HG03457 (cell line): ENCODE results near the gene SLC47A1.
"Not testable (repeated sequence)": the region's sequence is repeated elsewhere in the genome, so short reads cannot be mapped to it uniquely, and the experiment has no call there.

Experiments
- ATAC-seq: cut with Tn5 transposase; IDR thresholded peaks from one replicate; pipeline ENCODE4 v1.9.1; 2021; ENCODE audit warnings: moderate number of reproducible peaks; ENCODE audit not compliant: unreplicated experiment

SLC47A1 gene, protein sequence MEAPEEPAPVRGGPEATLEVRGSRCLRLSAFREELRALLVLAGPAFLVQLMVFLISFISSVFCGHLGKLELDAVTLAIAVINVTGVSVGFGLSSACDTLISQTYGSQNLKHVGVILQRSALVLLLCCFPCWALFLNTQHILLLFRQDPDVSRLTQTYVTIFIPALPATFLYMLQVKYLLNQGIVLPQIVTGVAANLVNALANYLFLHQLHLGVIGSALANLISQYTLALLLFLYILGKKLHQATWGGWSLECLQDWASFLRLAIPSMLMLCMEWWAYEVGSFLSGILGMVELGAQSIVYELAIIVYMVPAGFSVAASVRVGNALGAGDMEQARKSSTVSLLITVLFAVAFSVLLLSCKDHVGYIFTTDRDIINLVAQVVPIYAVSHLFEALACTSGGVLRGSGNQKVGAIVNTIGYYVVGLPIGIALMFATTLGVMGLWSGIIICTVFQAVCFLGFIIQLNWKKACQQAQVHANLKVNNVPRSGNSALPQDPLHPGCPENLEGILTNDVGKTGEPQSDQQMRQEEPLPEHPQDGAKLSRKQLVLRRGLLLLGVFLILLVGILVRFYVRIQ

DNA sequence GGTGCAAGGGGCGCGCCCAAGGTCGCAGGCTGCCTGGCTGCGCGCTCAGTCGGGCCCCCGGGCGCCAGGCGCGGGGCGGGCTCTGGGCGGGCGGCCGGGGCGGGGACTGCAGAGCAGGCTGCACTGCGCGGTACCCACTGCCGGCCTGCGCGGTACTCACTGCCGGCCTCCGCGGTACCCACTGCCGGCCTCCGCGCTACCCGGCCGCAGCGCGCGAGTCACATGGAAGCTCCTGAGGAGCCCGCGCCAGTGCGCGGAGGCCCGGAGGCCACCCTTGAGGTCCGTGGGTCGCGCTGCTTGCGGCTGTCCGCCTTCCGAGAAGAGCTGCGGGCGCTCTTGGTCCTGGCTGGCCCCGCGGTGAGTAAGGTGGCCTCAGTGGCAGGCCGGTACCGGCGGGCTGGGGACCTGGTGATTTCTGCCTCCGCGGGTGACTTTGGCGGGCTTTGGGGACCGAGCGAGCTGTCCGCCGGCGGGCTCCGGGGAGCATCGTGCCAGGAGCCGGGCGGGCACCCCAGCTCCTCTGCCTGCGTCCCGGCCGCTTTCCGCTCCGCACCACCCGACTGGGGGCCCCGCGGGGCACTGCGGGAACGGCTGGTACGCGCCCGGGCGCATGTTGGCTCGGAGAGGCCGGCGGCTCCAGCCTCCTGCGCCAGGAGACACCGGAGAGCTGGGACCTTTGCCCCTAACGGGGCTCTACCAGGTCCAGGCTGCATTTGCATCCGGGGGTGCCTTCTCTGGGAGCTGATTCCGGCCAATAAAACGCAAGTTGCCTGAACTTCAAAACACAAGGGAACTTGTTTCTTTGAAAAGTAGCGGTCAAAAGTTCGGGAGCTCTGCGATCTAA is at the start of gene SLC47A1:
Gene SLC47A1, plus strand, starts transcription at position 137 of the 844 bp plus-strand sequence. Its CDS starts 86 bp downstream, at position 223.
- ATAC-seq = no peak

DNA sequence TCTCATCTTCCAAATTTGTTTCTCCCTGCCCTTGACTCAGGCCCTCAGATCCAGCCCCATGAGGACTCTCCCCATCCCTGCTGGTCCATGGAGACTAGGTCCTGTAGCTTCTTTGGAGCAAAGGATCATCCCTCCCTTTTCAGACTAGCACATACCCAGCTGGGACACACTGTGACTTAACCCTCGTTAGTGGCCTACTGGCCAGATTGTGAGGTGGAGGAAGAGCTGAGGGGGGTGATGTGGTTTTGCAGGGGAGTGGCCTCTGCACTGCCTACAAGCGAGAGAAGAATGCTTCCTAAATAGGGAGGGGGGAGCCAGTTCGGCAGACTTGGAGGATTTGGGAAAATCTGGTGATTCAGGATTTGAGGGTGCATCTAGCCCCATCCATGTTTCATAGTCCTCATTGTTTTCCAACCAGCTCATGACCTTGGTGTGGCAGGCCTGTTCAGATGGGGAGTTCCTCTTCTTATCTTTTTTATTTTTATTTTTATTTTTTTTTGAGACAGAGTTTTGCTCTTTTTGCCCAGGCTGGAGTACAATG is 47.8 kb upstream of the SLC47A1 start:
- ATAC-seq = no peak

DNA sequence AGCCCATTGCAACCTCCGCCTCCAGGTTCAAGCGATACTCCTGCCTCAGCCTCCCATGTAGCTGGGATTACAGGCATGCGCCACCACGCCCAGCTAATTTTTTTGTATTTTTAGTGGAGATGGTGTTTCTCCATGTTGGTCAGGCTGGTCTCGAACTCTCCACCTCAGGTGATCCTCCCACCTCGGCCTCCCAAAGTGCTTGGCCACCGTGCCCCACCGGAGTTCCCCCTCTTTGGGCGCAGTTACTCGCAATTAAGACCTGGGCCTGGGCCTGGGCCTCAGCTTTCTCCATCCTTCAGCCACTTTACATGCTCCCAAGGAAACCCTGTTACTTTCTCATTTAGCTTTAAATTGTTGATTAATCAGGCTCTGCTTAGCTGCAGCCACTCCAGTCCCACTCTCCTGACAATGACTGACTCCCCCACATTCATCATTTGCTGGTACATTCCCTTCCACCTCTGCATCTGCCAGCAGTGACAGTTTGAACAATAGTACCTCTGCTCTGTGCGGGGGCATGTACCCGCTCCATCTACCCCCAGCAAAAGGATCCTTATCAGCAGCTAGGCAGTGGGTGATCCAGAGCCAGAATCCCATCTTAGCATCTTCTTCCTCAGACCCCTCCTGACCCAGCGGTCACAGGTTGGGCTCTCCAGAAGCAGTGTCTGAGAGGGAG is 47.2 kb upstream of the SLC47A1 start:
- no peak for ATAC-seq

DNA sequence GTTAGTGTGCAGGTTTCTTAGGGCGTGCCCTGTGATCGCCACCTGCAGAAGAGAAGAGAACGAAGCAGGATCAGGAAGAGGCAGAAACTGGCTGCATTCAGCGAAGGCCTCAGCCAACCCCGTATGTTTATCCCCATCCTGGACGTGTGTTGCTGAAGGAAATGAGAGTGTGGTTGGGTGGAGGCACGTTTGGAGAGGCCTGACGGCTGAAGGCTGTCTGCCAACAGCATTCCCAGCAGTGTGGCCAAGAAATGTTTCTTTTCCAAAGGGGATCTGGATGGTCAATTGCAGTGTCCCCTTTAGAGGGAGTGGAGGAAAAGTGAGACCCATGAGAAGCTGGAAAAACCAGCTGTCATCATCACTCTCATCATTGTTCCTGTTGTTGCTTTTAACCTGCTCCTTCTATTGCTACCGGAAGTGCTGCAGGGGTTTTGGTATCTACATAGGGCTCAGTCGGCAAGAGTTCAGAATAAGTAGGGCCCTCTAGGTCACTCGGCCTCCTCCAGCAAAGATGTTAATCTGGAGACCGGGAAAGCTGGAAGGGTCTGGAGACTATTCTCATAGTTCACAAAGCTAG is 46.5 kb upstream of the SLC47A1 start:
- no peak for ATAC-seq

DNA sequence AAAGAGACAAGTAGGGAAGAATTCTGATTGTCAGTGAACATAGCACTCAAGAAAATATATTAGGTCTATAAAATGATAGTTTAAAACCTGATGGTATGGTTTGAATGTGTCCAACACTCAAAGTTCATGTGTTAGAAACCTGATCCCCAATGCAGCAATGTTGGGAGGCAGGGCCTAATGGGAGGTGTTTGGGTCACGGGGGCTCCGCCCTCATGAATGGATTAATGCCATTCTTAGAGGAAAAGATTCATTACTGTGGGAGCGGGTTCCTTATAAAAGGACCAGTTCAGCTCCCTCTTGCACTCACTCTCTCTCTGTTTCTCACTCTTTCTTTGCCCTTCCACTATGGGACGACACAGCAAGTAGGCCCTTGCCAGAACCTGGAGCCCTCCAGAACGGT is 41.5 kb upstream of the SLC47A1 start:
- ATAC-seq = no peak

DNA sequence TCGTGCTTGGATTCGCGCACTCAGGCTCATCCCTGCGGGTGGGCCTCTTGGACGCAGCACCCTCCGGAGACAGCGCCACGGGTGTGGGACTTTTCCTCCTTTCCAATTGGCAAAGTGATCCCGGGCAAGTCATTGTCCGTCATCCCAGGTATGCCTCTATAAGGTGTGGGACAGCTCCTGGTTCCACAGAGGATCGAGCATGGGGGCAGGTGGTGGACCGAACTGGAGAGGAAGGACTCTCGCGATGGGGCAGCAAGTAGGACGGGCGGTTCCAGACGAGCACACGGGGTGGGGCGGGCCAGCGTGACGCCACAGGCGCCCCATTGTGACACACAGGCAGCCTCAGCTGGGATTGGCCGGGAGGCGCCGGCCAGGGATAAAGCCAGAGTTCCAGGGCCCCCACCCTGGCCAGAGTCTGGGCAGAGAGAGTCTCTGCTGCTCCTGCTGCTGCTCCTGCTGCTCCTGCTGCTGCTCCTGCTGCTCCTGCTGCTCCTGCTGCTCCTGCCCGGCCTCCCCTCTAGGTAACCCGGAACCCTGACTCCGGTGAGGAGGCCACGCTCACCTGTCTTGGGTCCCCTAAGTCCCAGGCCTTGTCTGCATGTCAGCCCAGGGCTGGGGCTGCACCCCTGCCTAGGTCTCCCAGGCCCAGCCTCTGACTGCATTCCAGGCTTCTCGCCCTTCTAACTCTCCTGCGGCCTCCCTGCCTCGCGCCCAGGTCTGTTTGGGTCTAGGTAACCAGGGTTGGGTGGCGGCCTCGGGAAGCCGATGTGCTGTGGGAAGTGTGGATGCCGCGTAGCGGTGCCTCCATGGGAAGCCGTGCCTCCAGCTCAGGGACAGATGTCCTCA is 38.5 kb upstream of the SLC47A1 start:
- no peak for ATAC-seq

DNA sequence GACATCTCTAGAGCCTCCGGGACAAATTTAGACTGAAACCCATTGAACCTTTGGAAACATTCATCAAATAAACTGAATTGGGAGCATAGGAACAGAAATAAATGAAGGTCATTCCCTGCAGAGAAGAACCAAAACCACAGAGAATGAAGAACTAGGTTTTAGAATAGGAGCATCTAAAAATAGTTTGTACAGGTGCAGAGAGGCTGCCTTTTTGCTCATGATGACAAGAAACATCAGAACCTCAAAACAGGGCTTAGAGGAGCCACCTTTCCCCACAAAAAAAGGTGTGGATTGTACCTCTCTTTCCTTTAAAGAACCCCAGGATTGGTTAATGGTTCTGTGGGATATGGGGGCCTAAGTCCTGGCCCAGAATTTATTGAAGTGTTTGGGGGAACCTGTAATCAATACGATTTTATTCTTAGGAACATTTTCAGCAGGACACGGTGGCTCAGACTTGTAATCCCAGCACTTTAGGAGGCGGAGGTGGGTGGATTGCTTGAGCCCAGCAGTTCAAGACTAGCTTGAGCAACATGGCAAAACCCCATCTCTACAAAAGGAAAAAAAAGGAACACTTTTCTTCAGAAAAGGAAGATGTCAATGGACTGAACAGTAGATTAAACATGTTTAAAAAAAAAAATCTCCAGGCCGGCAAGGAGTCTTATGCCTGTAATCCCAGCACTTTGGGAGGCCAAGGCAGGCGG is 37.7 kb upstream of the SLC47A1 start:
- ATAC-seq = no peak

DNA sequence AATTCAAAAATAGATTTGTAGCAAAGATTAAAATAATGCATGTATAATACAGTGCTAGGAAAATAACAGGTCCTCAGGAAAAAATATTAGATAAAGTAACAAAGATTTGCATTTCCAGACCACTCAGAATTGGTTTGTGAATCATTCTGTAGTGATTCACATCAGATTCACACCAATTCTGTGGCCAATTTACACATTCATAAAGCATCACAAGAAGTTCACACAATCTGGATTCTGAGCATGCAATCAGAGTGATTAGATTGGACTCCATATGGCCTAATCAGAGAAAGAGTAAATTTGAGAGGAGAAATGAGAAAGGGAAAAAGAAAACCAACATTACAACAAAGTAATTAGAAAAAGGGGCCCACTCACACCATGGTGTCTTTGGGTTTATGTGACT is 36.0 kb upstream of the SLC47A1 start:
- ATAC-seq = no peak

DNA sequence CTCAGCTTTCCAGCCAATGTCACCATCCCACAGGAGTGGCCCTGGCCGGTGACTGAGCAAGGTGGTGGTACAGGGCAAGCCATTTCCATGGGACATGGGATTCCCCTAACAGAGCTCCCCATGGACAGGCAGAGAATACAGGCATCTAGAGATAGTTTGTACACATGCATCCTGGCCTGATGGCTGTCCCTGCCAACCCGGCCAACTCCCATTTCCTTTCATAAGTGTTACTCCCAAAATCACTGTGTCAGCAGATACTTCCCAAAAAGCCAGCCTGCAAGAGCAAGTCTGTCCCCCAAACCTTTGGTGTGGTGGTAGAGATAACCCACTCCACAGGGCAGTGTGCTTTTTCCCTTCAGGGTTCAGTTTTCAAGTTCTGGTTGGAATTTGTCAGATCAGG is 32.4 kb upstream of the SLC47A1 start:
- no peak for ATAC-seq

DNA sequence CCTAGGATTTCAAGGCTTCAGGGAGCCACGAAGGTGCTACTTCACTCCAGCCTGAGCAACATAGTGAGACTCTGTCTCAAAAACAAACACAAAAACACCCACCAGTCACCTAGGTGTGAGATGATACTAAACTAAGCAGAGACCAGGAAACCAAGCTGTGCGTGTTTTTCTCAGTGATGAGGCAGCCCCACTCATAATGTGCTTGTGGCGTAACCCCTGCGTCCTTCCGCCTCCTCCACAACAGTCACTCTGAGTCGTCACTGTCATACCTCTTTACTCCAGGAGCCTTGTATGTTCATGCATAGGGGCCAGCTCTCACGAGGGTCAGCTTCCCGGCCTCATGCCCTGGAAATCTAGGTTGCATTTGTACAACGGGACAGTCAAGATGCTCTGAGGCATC is 31.1 kb upstream of the SLC47A1 start:
- no peak for ATAC-seq

DNA sequence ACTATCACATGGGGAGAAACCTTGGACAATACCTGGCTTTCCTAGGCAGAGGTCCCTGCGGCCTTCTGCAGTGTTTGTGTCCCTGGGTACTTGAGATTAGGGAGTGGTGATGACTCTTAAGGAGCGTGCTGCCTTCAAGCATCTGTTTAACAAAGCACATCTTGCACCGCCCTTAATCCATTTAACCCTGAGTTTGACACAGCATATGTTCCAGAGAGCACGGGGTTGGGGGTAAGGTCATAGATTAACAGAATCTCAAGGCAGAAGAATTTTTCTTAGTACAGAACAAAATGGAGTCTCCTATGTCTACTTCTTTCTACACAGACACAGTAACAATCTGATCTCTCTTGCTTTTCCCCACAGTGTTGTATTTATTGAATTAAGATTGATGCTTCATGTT is 28.1 kb upstream of the SLC47A1 start:
- not testable (repeated sequence) for ATAC-seq

DNA sequence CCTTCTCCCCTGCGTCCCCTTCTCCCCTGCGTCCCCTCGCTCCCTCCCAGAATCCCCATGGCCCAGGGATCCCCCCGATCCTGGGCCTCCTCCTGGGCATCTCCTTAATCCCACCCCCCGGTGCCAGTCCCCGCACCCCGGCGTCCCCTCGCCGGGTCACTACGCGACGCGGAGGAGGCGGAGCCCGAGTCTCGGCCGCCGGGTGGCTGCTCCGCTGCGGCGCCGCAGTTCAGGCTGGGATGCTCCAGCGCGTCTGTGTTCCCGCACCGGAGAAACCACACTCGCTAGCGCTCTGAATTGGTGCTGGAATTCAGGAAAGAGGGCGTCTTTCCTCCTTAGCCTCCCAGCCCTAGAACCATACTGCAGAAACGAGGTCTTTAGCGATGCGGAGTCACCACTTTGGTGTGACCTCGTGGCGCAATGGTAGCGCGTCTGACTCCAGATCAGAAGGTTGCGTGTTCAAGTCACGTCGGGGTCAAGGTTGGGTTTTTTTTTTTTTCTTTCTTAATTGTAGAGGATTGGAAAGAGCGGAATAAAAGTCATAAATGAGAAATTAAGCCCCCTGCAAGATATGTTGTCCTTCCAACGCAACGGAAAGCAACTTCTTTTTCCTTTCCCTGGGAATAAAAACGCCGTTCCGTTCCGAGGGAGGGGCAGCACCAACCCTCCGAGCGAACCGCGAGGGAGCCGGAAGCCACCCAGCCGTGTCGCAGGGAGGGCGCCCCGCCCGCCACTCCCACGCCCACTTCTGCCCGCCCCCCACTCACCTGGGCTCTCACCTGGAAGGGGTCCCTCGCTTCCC is 25.7 kb upstream of the SLC47A1 start:
- no peak for ATAC-seq

DNA sequence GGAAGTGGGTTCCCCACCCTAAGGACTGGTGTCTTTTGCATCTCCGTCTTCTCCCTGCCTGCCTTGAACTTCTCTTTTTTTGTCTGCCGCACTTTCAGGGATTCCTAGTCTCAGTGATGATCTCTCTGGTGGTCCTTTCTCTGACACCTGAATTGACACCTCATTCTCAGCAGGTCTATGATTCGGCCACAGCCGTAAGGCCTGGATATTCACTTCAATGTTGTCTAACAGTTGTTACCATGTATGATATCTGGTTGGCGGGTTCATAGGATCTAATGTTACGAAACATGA is 25.1 kb upstream of the SLC47A1 start:
- no peak for ATAC-seq

DNA sequence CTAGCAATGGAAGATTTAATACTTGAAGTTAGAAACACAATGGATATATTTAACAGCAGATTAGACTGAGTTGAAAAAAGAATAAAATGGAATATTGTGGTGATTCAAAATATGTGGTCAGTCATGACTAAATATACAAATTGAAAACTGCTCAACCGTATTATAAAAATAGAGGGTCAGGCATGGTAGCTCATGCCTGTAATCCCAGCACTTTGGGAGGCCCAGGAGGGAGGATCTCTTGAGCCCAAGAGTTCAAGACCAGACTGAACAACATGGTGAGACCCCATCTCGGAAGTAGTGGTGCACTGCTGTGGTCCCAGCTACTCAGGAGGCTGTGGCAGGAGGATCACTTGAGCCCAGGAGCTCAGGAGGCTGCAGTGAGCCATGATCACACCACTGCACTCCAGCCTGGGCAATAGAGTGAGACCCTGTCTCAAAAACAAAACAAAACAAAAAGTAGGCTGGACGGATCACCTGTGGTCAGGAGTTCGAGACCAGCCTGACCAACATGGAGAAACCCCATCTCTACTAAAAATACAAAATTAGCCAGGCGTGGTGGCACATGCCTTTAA is 24.3 kb upstream of the SLC47A1 start:
- not testable (repeated sequence) for ATAC-seq

DNA sequence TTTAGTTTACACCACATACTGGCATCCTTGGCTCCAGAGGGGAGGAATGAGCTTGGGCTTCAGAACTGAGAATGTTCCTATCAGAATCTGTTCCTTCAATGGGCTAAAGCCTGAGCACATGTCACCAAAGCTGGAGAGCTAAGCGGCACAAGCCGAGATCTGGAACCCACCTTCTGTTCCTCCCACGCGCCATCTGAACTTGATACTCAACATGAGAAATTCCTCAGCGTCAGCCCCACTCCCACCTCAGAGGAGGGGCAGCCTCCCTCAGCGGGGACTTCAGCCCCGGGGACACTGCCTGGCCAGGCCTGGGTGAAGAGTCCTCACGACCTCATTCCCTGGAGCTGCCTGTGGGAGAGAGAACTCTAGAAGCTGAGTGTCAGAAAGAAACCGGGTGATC is 22.8 kb upstream of the SLC47A1 start:
- no peak for ATAC-seq

DNA sequence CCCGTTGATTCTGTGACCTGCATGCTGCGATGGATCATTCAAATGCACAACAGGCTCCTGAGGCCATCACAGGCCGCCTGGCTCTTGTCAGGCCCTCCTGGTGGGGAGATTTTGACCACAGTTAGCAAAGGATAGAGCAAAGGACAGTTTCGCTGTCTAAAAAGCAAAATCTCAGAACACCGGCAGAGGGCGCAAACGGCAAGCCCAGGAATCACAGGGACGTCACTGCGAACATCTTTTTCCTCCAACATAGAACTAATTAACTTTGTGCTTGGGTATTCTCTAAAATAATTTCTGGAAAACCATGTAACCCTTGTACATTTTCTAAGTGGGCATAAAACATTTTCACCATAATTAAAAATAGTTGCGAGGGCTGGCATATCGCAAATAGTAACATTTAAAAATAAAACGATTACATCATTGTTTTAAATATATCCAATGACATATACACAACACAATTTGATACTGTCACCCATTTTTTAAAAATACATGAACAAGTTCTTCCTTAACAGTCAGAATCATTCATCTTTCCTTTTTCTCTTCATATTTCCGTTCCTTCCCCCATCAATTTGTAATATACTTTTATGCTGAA is 19.7 kb upstream of the SLC47A1 start:
- ATAC-seq = no peak

DNA sequence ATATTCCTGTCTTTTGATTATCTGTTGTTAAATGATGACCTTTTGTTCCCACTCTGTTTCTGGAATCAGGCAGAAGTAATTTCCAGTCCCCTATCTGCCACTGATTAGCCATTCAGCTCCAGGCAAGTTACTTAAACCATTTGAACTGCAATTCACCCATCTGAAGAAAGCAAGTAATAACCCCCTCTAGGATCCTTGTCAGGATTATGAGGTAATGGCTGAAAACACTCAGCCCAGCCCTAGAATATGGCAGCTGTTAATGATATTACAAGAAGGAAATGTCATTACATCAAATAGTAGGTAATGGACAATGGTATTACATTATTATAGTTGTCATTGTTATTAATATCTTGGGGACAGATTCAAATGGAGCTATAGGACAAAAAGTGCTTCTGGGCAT is 16.0 kb upstream of the SLC47A1 start:
- ATAC-seq = no peak
